GM10248 (cell line): ENCODE results near the gene NLRC5.
"Not testable (repeated sequence)": the region's sequence is repeated elsewhere in the genome, so short reads cannot be mapped to it uniquely, and the experiment has no call there.

Experiments
- CTCF ChIA-PET: fragments of 300-600 bp; sonication (Branson Sonifier 250); formaldehyde crosslinking; extraction: SDS; loops from one replicate; lab custom pipeline; 2021; ENCODE audit warnings: antibody characterized with exemption; lab: Yijun Ruan, JAX
- POLR2A ChIA-PET: fragments of 350-650 bp; sonication (Branson Sonifier 250); formaldehyde crosslinking; extraction: SDS; loops from one replicate; lab custom pipeline; 2020; ENCODE audit warnings: antibody characterized with exemption; lab: Yijun Ruan, JAX
- DNase-seq: peaks from one replicate; pipeline ENCODE4 v3.0.0; 2012; ENCODE audit errors: extremely low spot score
- CTCF ChIP-seq: IDR thresholded peaks from 2 replicates; pipeline ENCODE4 v1.5.1; 2012; ENCODE audit warnings: mild to moderate bottlenecking, low read depth; ENCODE audit errors: extremely low read depth, missing control alignments, control extremely low read depth

NLRC5 gene

GRCh38 chr16:57064995-57065394 is 75.6 kb downstream of the NLRC5 start:
- CTCF ChIA-PET: interaction anchor here (0.8 to 5.9 kb wide), 3 partner anchors 19 to 42 kb away, joined by 3 to 55 read pairs (median 3); partner anchors contain the start of gene CPNE2
- POLR2A ChIA-PET: interaction anchor here (0.6 kb wide), 1 partner anchor 67 kb away, joined by 4 read pairs; no protein-coding TSS in a partner anchor
- no peak for TF ChIP-seq CTCF
- DNase-seq: no peak

- DNase-seq: peak; percentile 62
- POLR2A ChIA-PET: no interaction called here
- no peak for TF ChIP-seq CTCF
- CTCF ChIA-PET: interaction anchor here (1.2 to 5.9 kb wide), 8 partner anchors 13 to 508 kb away, joined by 3 to 55 read pairs (median 4); no protein-coding TSS in a partner anchor
Observed at GRCh38 chr16:57066625-57067024, 77.3 kb downstream of the NLRC5 start.

GRCh38 chr16:57067347-57067746 is 78.0 kb downstream of the NLRC5 start:
- CTCF ChIA-PET: interaction anchor here (0.8 to 5.9 kb wide), 9 partner anchors 11 to 508 kb away, joined by 3 to 55 read pairs (median 3); no protein-coding TSS in a partner anchor
- DNase-seq: no peak

GRCh38 chr16:57069053-57069452 is 79.7 kb downstream of the NLRC5 start:
- DNase-seq: no peak
- ChIA-PET POLR2A (no interaction called here), CTCF (interaction anchor here (0.6 to 5.9 kb wide), 3 partner anchors 14 to 48 kb away, joined by 3 to 55 read pairs (median 9); partner anchors contain the start of gene CPNE2)
- no peak for TF ChIP-seq CTCF

More at GRCh38 chr16:57067347-57067746, 78.0 kb downstream of the NLRC5 start:
- no peak for TF ChIP-seq CTCF
- POLR2A ChIA-PET: no interaction called here

- TF ChIP-seq CTCF: no peak
- no peak for DNase-seq
- POLR2A ChIA-PET: no interaction called here
- CTCF ChIA-PET: interaction anchor here (0.6 to 5.9 kb wide), 4 partner anchors 14 to 347 kb away, joined by 3 to 55 read pairs (median 6); partner anchors contain the start of gene CPNE2
Observed at GRCh38 chr16:57069635-57070370, 80.4 kb downstream of the NLRC5 start.

GRCh38 chr16:57070424-57070823 is 81.1 kb downstream of the NLRC5 start:
- TF ChIP-seq CTCF: no peak
- POLR2A ChIA-PET: no interaction called here
- CTCF ChIA-PET: interaction anchor here (1.0 to 5.9 kb wide), 3 partner anchors 13 to 346 kb away, joined by 4 to 55 read pairs (median 9); partner anchors contain the start of gene CPNE2
- DNase-seq: no peak

GRCh38 chr16:57071081-57071732 is 81.8 kb downstream of the NLRC5 start:
- CTCF ChIA-PET: interaction anchor here (1.0 to 2.8 kb wide), 2 partner anchors 12 to 21 kb away, joined by 4 to 24 read pairs; partner anchors contain the start of gene CPNE2
- POLR2A ChIA-PET, DNase-seq: not testable (repeated sequence)
